Nasal cavity respiratory epithelium epithelial cell of viscerocranial mucosa (primary cell): ENCODE data around the gene FBXO17. TPM values are rescaled to one million over a fixed set of nuclear protein-coding genes. Genes with fewer than 3 reads are reported as not detected.

Experiments used
- total RNA-seq: library from RNA; depleted of rRNA; stranded (reverse); fragments of >200 nt; gene quantifications from 2 replicates; pipeline ENCODE4 v1.2.3, GENCODE V29; 2014

Gene FBXO17
- 12.3 and 16.2 TPM in 2 replicates for total RNA-seq

DNA sequence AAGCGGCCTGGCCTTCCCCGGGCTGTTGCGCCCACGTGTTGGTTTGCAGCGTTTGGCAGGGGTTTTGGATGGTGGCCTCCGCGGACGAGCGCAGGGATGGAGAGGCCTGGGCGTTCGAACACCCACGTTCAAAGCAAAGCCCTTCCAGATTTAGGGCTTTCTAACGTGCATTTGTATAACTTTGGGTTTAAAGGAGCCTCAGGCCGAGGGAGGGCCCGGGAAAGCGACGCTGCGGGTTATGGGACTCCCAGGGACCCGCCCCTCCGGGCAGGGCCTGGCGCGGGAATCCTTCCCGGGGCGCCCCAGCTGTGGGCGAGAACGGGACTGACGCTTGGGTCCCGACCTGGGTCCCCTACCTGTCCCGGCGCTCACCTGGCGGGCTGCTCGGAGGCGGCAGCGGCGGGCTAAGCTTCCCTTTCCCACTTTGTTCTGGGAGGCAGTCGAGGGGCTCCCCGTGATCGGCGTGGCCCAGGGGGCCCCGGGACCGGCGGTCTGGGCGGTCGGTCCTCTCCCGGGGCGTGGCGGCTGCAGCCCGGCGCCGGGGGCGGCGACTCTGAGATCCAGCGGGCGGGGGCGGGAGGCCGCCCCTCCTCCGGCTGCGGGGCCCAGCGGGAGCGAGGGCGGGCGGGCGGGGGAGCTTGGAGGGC, at the start of gene FBXO17:
TSS of gene FBXO17 (minus strand) at position 529 of the 647 bp plus-strand sequence. CDS start 25,423 bp downstream, outside the sequence.

DNA sequence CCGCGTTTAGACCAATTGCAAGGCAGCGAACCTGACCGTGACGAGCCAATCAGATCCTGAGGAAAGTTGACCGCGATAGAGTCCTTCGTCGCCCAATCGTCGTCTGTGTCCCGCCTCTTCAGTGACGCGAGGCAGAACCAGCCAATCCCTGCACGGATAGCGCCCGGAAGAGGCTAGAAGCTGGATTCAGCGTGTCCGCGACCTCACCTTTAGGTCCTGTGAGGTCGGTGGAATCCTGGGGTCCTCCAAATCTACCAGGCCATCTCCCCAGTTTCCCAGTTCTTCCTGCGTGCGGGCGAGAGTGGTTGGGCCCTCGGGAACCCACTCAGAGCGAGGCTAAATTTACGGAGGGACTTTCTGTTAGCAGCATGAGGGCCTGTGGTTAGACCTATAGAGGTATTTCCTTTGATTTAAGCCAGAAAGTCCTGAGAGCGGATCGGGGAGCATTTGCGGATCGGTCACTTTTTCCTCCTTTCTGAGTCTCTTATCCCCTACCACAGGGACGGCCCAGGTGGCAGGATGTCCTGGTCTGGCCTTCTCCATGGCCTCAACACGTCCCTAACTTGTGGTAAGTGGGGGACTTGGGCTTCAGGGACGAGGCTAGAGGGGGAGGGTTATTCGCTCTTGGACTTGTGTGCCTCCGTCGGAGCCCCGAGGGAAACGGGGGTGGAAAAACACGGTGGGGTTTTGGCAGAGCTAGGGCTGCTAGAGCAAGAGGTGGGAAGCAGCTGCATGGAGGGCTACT, 44.6 kb downstream of the FBXO17 start, which contains the start of gene MRPS12:
TSS of gene MRPS12 (plus strand) at position 169 of the 745 bp plus-strand sequence. CDS start at position 520, 351 bp downstream.

GRCh38 chr19:38929929-38930775, 45.4 kb downstream of the FBXO17 start, which contains the start of gene SARS2:
TSS of gene SARS2 (minus strand) at chr19:38930763. CDS start at chr19:38930736, 27 bp downstream.

DNA sequence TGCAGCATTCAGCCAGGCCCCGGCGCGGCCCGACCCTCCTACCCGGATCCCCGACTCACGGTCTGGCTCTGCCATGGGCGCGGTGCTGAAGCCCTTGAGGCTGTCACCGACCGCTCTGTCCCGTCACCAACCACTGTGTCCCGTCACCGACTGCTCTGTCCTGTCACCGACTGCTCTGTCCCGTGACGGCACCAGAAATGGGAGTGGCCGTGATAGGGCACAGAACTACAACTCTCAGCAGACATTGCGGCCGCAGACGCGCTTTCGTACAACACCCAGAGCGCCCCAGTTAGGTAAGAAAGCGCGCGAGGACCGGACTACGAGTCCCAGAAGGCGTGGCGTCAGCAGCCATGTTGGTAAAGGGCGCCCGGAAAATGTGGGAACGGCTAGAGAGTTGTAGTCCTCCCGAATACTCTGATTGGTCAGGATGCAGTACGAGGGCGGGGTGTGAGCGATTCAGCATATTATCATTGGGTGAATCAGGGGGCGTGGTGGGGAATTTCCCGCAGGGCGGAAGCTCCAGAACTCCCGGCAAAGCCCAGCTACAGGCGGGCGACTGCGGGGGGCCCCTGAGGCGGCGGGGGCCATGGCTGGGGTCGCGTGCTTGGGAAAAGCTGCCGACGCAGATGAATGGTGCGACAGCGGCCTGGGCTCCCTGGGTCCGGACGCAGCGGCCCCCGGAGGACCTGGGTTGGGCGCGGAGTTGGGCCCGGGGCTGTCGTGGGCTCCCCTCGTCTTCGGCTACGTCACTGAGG, 75.9 kb downstream of the FBXO17 start, which contains the start of the genes NFKBIB and SIRT2:
TSS of gene NFKBIB (plus strand) at position 523 of the 755 bp plus-strand sequence. CDS start at position 587, 64 bp downstream.
TSS of gene SIRT2 (minus strand) at position 172 of the 755 bp plus-strand sequence. CDS start at position 75, 97 bp downstream.

Other genes with a start within 250 kb of the FBXO17 start
- 2.3 and 3.1 TPM in 2 replicates for gene CAPN12, start 231.3 kb downstream of the FBXO17 start, total RNA-seq
- 12.6 and 32.1 TPM in 2 replicates for gene LGALS7, start 202.2 kb downstream of the FBXO17 start, total RNA-seq
- gene LGALS7B, start 186.5 kb downstream of the FBXO17 start, total RNA-seq = 263 and 754 TPM in 2 replicates
- 0.14 TPM in 1 of 2 replicates, not detected in the other for gene LGALS4, start 162.8 kb downstream of the FBXO17 start, total RNA-seq
- gene ECH1, start 143.9 kb downstream of the FBXO17 start, total RNA-seq = 62.2 and 94.8 TPM in 2 replicates
- 160 and 186 TPM in 2 replicates for gene HNRNPL, start 125.8 kb downstream of the FBXO17 start, total RNA-seq
- 10.5 and 20.8 TPM in 2 replicates for gene RINL, start 97.5 kb downstream of the FBXO17 start, total RNA-seq
- gene SIRT2, start 76.1 kb downstream of the FBXO17 start, total RNA-seq = 46.8 and 52.8 TPM in 2 replicates
- 22.9 and 34.5 TPM in 2 replicates for gene NFKBIB, start 75.8 kb downstream of the FBXO17 start, total RNA-seq
- not detected in 2 replicates for gene CCER2, start 63.6 kb downstream of the FBXO17 start, total RNA-seq
- gene SARS2, start 45.0 kb downstream of the FBXO17 start, total RNA-seq = 9.6 and 11.0 TPM in 2 replicates
- 48.6 and 86.1 TPM in 2 replicates for gene MRPS12, start 44.8 kb downstream of the FBXO17 start, total RNA-seq
- gene FBXO27, start 56.8 kb upstream of the FBXO17 start, total RNA-seq = 4.6 and 7.2 TPM in 2 replicates
- gene ACP7, start 108.6 kb upstream of the FBXO17 start, total RNA-seq = 1.1 and 2.1 TPM in 2 replicates
- 4.1 and 17.2 TPM in 2 replicates for gene PAK4, start 150.0 kb upstream of the FBXO17 start, total RNA-seq
- 8.9 and 9.3 TPM in 2 replicates for gene NCCRP1, start 221.2 kb upstream of the FBXO17 start, total RNA-seq
- not detected in 2 replicates for gene SYCN, start 228.5 kb upstream of the FBXO17 start, total RNA-seq